K562 (cell line): Measurements from ENCODE around the gene SND1. TPM values are rescaled to one million over a fixed set of nuclear protein-coding genes. Genes with fewer than 3 reads are reported as not detected.
A peak's percentile ranks its signal among the peaks of the same experiment; 100 is the strongest.

Source experiments
- ATAC-seq: fragments of 200-7000 bp; cut with Tn5 transposase; 3 replicates; pipeline ENCODE4 v1.9.1; 2020; ENCODE audit warnings: moderate library complexity
- BruUV-seq: library from RNA; stranded (reverse); fragments of 400-500 nt; replicated peaks from 2 replicates; lab custom pipeline; 2021; lab: Mats Ljungman, UMichigan
- CTCF ChIA-PET: fragments of 300-600 bp; formaldehyde crosslinking; extraction: SDS; loops from one replicate; lab custom pipeline; 2021; ENCODE audit warnings: low intra/inter-chr PET ratio; lab: Yijun Ruan, JAX
- POLR2A ChIA-PET: fragments of 300-600, 350-650 bp; sonication (Branson Sonifier 250); formaldehyde crosslinking; extraction: SDS; loops from one replicate; lab custom pipeline; 2021; ENCODE audit warnings: antibody characterized with exemption, inconsistent platforms; lab: Yijun Ruan, JAX
- DNase-seq, 4 experiments: peaks; one replicate each; pipeline versions ENCODE4 v3.0.0 to v3.0.0-alpha.2; 2011 to 2018; ENCODE audit warnings: low spot score in 3 of 4, mixed read lengths in 3 of 4; ENCODE audit errors: extremely low read depth in 1 of 4
- FAIRE-seq: peaks from 2 replicates; lab custom pipeline; 2011; peaks lifted over from hg19 to GRCh38; lab: Jason Lieb, UNC
- H2AFZ ChIP-seq: 2 replicates; pipeline ENCODE4 v1.6.0; 2011; ENCODE audit warnings: low read depth, low read length, control low read depth, inconsistent platforms
- H3K27ac ChIP-seq: fragments of 200-600 bp; 3 replicates; pipeline ENCODE4 v1.8.0; 2011; ENCODE audit warnings: low read depth, mild to moderate bottlenecking, control low read depth, inconsistent platforms, low read length, moderate library complexity, mixed read lengths; ENCODE audit errors: extremely low read depth
- H3K27me3 ChIP-seq, 2 experiments: fragments of 300-600 bp in 1 of 2; 2 replicates in 1 of 2; 3 replicates in 1 of 2; pipeline versions ENCODE4 v1.6.0 to v1.8.0; 2011; ENCODE audit warnings: inconsistent platforms in 2 of 2, low read length in 2 of 2, mild to moderate bottlenecking in 1 of 2, mixed read lengths in 1 of 2, moderate library complexity in 1 of 2; ENCODE audit not compliant: control insufficient read depth in 2 of 2, insufficient read depth in 2 of 2
- H3K36me3 ChIP-seq: fragments of 300-600 bp; 3 replicates; pipeline ENCODE4 v1.8.0; 2011; ENCODE audit warnings: mild to moderate bottlenecking, low read length, inconsistent platforms; ENCODE audit not compliant: control insufficient read depth, insufficient read depth
- H3K4me1 ChIP-seq, 2 experiments: fragments of 200-600 bp in 1 of 2; replicated peaks in 1 of 2; 2 replicates in 1 of 2; 3 replicates in 1 of 2; pipeline versions ENCODE4 v1.5.1 to v1.8.0; 2011; ENCODE audit warnings: inconsistent platforms in 2 of 2, low read length in 2 of 2, mild to moderate bottlenecking in 1 of 2, mixed read lengths in 1 of 2, moderate library complexity in 1 of 2; ENCODE audit not compliant: control insufficient read depth in 2 of 2, insufficient read depth in 2 of 2
- H3K4me2 ChIP-seq: 2 replicates; pipeline ENCODE4 v1.6.1; 2011; ENCODE audit warnings: low read length, control low read depth, inconsistent platforms, mixed read lengths; ENCODE audit not compliant: insufficient read depth
- H3K4me3 ChIP-seq: fragments of 200-600 bp; sonication (generic), shearing (Covaris generic); 2 replicates; pipeline ENCODE4 v1.5.1; 2016; ENCODE audit warnings: control low read depth, inconsistent platforms
- H3K79me2 ChIP-seq: fragments of 200-600 bp; 3 replicates; pipeline ENCODE4 v1.8.0; 2011; ENCODE audit warnings: low read length, inconsistent platforms; ENCODE audit not compliant: control insufficient read depth, insufficient read depth
- H3K9ac ChIP-seq, 2 experiments: 2 replicates each; pipeline versions ENCODE4 v1.6.0 to v1.6.1; 2011; ENCODE audit warnings: low read depth in 2 of 2, low read length in 2 of 2, control low read depth in 1 of 2, inconsistent platforms in 1 of 2, mild to moderate bottlenecking in 1 of 2, mixed read lengths in 1 of 2; ENCODE audit not compliant: insufficient read depth in 1 of 2
- H3K9me1 ChIP-seq: one replicate; pipeline ENCODE4 v1.6.0; 2011; ENCODE audit warnings: inconsistent platforms, mild to moderate bottlenecking, low read length, moderate library complexity; ENCODE audit not compliant: control insufficient read depth, insufficient read depth
- H3K9me3 ChIP-seq: replicated peaks from 2 replicates; pipeline ENCODE4 v1.5.1; 2011; ENCODE audit warnings: low read depth, low read length, inconsistent platforms; ENCODE audit not compliant: control insufficient read depth, insufficient read depth
- H4K20me1 ChIP-seq: replicated peaks from 2 replicates; pipeline ENCODE4 v1.6.1; 2011; ENCODE audit warnings: low read length, inconsistent platforms, mixed read lengths; ENCODE audit not compliant: control insufficient read depth, insufficient read depth
- ARID1B ChIP-seq: fragments of 450-650 bp; IDR thresholded peaks from 2 replicates; pipeline ENCODE4 v1.6.1; 2016; ENCODE audit warnings: antibody characterized with exemption, mild to moderate bottlenecking, inconsistent platforms
- CBX2 ChIP-seq: fragments of 200-600 bp; sonication (generic); IDR thresholded peaks from one replicate; pipeline ENCODE4 v1.6.1; 2012; ENCODE audit warnings: mild to moderate bottlenecking, low read length, inconsistent platforms; ENCODE audit not compliant: insufficient read depth, poor library complexity, severe bottlenecking
- RFX1 ChIP-seq: fragments of 450-650 bp; IDR thresholded peaks from 2 replicates; pipeline ENCODE4 v1.6.1; 2016; ENCODE audit warnings: mild to moderate bottlenecking, moderate library complexity
- ZNF583 ChIP-seq: fragments of 250-450 bp; sonication (Bioruptor Pico); IDR thresholded peaks from 2 replicates; pipeline ENCODE4 v1.4.0; 2020
- WGBS: fragments of 100-300 bp; shearing (Covaris generic); methylation state at CpG from one replicate; pipeline ENCODE4 v1.1.6; 2016; ENCODE audit warnings: low coverage, mixed read lengths; ENCODE audit not compliant: insufficient coverage; ENCODE audit errors: missing lambda C conversion rate; 5-methylcytosine and 5-hydroxymethylcytosine counted together
- in situ Hi-C: fragments of 300-500 bp; cut with MboI; formaldehyde crosslinking; loops from 4 replicates; pipeline ENCODE4 v1.15.0; 2018; ENCODE audit warnings: inconsistent platforms, mixed read lengths
- intact Hi-C: fragments of 100-400 bp; cut with micrococcal nuclease; formaldehyde crosslinking; loops from 2 replicates; pipeline ENCODE4 v1.14.2; 2022
- polyA plus RNA-seq, 8 experiments: library from polyadenylated mRNA; depleted of rRNA in 4 of 8; stranded (reverse) in 5 of 8; unstranded in 3 of 8; fragments of >200 nt; fragmentation: Nextera tagmentation in 2 of 8; fragmentation: Illumina TruSeq in 1 of 8; extraction: Ambion mirVana in 2 of 8; extraction: Trizol in 1 of 8; gene quantifications; 2 replicates each; pipeline versions ENCODE4 v1.2.1 to v1.2.3, GENCODE V29; 2011 to 2014; ENCODE audit warnings: inconsistent platforms in 1 of 8, missing spikeins in 1 of 8
- total RNA-seq, 7 experiments: library from RNA; depleted of rRNA in 6 of 7; stranded (reverse); fragments of >200 nt in 6 of 7; fragmentation: Illumina TruSeq in 2 of 7; extraction: Trizol in 2 of 7; gene quantifications; 2 replicates each; pipeline versions ENCODE4 v1.2.1 to v1.2.3, GENCODE V29; 2011 to 2021; ENCODE audit warnings: low replicate concordance in 1 of 7
- TF ChIP-seq, protein P1 (sequence below): fragments of 450-650 bp; IDR thresholded peaks from 2 replicates; pipeline ENCODE4 v1.6.1; 2016; ENCODE audit warnings: low read depth
- TF ChIP-seq, protein P2 (sequence below): fragments of 250-450 bp; sonication (Bioruptor Pico); IDR thresholded peaks from 2 replicates; pipeline ENCODE4 v1.4.0; 2020; ENCODE audit warnings: mild to moderate bottlenecking

Gene SND1
- total and polyA plus RNA-seq, 9 of the 15 experiments (the other 6 are each of a cell fraction or from before 2014, with no cell fraction given): 46.5 to 307 (median 191) TPM

DNA sequence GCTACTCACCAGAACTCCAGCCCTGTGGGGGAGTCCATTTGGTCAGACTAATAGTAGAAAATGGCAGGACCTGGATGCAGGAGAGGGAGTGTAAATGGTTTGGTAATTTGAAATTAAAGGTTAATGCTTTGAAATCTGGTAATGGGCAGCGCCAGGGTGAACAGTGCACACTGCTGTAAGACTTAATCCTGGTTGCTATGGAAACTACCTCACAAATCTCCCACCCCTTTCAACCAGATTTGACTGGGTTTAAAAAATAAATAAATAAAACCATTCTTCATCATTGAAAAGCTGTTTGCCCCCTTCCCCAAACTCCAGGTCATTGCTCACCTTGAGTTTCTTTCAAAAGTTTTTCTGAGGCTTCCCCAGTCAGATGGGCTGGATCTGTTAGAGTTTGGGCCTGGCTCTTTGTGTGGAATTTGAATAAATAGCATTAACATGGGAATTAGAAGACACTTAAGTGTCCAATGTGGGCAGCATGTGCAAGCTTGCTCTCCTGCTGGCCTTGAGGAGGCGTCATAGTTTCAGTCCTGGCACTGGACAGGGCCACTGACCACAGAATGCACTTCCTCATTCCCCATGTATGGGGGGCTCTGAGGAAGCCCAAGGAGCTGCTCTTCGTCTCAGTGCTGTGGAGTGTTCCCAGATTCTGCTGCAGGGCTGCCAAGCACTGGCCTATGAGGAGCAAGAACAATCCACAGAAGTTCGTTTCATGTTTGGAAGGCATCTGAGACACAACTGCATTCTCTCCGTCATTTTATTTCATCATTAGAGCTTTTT is 288.6 kb downstream of the SND1 start:
- no peak; the same call in 2 of the 3 replicates for ATAC-seq
- DNase-seq: no peak
- no peaks in the 10 kb centered on the region for H3K4me1 ChIP-seq
- no peaks in the 10 kb centered on the region for H3K27me3 ChIP-seq
- BruUV-seq: no TSS peak
- no peak overlapping the region for H3K9ac ChIP-seq
- CTCF ChIA-PET: no interaction called here
- H3K4me2 ChIP-seq: no peak overlapping the region
- H3K9me1 ChIP-seq: no peaks in the 10 kb centered on the region
- FAIRE-seq: no peak
- H2AFZ ChIP-seq: no peak overlapping the region
- no peaks in the 10 kb centered on the region; the same call in 1 of the 2 replicates for H4K20me1 ChIP-seq
- 87% methylated on average over 5 of the region's 5 CpGs for WGBS
- intact Hi-C loops (no loop called here), in situ Hi-C loops (no loop called here)
- H3K9me3 ChIP-seq: no peaks in the 10 kb centered on the region
- H3K4me3 ChIP-seq: no peak overlapping the region
- H3K27ac ChIP-seq: no peak overlapping the region
- no peaks in the 10 kb centered on the region; the same call in 2 of the 3 replicates for H3K79me2 ChIP-seq
- H3K36me3 ChIP-seq: peaks cover 86% of the 10 kb centered on the region
- POLR2A ChIA-PET: interaction anchor here (0.7 to 2.2 kb wide), 4 partner anchors 9 to 32 kb away, joined by 3 to 8 read pairs (median 4); no protein-coding TSS in a partner anchor
- TF ChIP-seq ZNF583: no peak
- TF ChIP-seq CBX2: no peak
- TF ChIP-seq, protein P1, sequence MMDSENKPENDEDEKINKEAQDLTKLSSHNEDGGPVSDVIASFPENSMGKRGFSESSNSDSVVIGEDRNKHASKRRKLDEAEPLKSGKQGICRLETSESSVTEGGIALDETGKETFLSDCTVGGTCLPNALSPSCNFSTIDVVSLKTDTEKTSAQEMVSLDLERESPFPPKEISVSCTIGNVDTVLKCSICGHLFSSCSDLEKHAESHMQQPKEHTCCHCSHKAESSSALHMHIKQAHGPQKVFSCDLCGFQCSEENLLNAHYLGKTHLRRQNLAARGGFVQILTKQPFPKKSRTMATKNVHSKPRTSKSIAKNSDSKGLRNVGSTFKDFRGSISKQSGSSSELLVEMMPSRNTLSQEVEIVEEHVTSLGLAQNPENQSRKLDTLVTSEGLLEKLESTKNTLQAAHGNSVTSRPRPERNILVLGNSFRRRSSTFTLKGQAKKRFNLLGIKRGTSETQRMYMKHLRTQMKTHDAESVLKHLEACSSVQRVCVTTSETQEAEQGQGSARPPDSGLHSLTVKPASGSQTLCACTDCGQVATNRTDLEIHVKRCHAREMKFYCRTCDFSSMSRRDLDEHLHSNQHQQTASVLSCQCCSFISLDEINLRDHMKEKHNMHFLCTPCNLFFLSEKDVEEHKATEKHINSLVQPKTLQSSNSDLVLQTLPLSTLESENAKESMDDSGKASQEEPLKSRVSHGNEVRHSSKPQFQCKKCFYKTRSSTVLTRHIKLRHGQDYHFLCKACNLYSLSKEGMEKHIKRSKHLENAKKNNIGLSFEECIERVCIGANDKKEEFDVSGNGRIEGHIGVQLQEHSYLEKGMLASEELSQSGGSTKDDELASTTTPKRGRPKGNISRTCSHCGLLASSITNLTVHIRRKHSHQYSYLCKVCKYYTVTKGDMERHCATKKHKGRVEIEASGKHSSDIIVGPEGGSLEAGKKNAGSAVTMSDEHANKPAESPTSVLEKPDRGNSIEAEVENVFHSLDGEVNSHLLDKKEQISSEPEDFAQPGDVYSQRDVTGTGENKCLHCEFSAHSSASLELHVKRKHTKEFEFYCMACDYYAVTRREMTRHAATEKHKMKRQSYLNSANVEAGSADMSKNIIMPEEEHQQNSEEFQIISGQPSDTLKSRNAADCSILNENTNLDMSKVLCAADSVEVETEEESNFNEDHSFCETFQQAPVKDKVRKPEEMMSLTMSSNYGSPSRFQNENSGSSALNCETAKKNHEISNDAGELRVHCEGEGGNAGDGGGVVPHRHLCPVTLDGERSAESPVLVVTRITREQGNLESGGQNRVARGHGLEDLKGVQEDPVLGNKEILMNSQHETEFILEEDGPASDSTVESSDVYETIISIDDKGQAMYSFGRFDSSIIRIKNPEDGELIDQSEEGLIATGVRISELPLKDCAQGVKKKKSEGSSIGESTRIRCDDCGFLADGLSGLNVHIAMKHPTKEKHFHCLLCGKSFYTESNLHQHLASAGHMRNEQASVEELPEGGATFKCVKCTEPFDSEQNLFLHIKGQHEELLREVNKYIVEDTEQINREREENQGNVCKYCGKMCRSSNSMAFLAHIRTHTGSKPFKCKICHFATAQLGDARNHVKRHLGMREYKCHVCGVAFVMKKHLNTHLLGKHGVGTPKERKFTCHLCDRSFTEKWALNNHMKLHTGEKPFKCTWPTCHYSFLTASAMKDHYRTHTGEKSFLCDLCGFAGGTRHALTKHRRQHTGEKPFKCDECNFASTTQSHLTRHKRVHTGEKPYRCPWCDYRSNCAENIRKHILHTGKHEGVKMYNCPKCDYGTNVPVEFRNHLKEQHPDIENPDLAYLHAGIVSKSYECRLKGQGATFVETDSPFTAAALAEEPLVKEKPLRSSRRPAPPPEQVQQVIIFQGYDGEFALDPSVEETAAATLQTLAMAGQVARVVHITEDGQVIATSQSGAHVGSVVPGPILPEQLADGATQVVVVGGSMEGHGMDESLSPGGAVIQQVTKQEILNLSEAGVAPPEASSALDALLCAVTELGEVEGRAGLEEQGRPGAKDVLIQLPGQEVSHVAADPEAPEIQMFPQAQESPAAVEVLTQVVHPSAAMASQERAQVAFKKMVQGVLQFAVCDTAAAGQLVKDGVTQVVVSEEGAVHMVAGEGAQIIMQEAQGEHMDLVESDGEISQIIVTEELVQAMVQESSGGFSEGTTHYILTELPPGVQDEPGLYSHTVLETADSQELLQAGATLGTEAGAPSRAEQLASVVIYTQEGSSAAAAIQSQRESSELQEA: no peak
- TF ChIP-seq, protein P2, sequence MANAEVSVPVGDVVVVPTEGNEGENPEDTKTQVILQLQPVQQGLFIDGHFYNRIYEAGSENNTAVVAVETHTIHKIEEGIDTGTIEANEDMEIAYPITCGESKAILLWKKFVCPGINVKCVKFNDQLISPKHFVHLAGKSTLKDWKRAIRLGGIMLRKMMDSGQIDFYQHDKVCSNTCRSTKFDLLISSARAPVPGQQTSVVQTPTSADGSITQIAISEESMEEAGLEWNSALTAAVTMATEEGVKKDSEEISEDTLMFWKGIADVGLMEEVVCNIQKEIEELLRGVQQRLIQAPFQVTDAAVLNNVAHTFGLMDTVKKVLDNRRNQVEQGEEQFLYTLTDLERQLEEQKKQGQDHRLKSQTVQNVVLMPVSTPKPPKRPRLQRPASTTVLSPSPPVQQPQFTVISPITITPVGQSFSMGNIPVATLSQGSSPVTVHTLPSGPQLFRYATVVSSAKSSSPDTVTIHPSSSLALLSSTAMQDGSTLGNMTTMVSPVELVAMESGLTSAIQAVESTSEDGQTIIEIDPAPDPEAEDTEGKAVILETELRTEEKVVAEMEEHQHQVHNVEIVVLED (CRISPR knock-in tag): no peak
- peak; percentile 76 for TF ChIP-seq RFX1
- no peak for TF ChIP-seq ARID1B
